ENCODE measurements around the gene ZNF691.
"Not testable (repeated sequence)": the region's sequence is repeated elsewhere in the genome, so short reads cannot be mapped to it uniquely, and the experiment has no call there.

Gene ZNF691

DNA sequence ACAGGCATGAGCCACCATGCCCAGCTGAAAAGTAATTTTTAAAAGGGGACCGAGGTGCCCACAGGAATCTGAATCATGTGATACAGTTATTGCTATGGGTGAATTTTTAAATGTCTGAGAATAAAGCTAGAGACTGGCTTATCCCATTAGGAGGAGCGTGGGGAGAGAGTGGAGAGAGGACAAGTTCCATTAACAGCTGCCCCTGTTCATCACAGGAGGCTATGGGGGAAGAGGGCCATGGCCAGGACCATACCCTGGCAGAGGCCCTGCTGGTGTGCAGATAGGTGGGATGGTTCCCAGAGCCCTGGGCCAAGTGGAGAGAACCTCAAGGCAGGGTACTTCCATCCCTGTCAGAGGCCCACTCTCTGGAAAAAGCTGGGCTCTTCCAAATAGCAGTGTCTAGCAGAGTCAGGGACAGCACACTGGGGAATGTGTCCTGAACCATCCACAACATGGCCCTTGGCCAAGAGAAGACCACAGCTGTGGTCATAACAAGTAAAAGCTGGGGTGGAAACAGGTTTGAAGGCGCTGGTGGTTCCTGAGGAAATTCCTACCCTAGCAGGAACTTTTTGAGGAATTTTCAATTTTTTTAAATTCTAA lies 13.7 kb upstream of the ZNF691 start:
- DNase-seq (ENCODE audit: low spot score), result no peak

DNA sequence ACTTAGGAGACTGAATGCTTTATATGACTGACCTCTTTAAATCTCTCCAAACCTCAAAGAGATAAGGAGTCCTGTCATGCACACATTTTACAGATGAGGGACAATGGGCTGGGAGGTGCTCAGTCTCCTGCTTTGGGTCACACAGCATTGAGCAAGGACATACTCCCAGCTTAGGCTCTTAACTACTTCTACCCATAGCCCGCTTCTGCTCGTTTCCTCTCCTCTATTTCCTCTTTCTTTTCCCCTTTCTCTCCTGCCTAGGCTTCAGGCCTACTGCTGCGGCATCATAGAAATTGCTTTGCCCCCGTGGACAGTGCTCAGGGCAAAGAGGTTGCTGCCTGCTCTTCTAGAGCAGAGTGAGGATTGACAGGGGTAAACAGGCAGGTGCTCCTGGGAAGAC lies 12.4 kb upstream of the ZNF691 start:
- no peak for DNase-seq (ENCODE audit: low spot score)

DNA sequence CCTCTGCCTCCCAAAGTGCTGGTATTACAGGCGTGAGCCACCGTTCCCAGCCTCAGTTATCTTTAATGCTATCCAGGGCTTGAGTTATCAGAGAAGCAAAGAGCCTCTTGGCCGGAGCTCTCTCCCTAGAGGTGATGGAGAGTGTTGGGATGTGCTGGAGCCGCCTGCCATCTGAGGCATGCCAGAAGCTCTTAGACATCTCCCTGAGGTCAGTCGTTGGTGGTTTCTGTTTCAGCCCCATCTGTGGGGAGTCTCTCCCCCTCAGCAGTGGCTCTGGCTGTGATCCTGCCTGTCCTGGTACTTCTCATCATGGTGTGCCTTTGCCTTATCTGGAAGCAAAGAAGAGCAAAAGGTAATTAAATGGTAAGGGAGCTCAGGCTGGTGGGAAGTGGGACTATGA lies 11.6 kb upstream of the ZNF691 start:
- DNase-seq (ENCODE audit: low spot score), result no peak

- DNase-seq (ENCODE audit: low spot score), result no peak
These were observed 11.0 kb upstream of the ZNF691 start for GRCh38 chr1:42835422-42835821.

GRCh38 chr1:42837709-42838108 lies 8.7 kb upstream of the ZNF691 start:
- no peak for DNase-seq (ENCODE audit: low spot score)

DNA sequence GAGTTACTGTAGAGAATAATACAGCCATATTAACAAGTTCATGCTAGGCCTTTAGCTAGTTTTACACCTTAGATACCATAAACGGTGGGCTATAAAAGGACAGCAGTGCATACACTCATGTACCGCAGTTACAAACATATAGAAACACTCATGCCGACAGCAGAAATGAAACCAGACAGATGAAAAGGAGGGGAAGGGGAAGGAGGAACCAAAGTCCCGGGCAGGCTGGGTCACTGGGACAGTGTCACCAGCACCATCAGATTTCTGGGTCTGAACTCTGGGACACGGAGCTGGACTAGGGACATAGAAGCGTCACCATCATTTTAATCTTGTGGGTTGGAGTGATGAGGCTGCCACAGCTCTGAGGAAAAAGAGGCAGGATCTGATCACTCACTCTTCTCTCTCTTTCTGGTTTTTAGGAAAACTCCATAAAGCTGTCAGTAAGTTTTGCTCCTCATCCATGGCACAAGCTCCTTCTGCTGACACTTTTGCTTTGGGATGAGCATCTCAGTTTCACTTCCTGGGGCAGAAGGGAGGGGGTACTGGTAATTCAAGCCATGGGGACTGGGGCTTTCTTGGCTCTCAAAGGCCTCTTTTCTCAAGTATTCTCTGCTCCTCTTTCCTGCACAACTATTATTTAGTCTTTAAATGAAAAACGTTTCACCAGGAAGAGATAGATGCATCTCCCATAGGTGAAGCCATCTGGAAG lies 7.8 kb upstream of the ZNF691 start:
- DNase-seq (ENCODE audit: low spot score), result no peak

- DNase-seq (ENCODE audit: low spot score), result no peak
These were observed 5.4 kb upstream of the ZNF691 start for GRCh38 chr1:42841010-42841409.

- DNase-seq (ENCODE audit: low spot score), result no peak
These were observed 4.8 kb upstream of the ZNF691 start for GRCh38 chr1:42841440-42842147.

DNA sequence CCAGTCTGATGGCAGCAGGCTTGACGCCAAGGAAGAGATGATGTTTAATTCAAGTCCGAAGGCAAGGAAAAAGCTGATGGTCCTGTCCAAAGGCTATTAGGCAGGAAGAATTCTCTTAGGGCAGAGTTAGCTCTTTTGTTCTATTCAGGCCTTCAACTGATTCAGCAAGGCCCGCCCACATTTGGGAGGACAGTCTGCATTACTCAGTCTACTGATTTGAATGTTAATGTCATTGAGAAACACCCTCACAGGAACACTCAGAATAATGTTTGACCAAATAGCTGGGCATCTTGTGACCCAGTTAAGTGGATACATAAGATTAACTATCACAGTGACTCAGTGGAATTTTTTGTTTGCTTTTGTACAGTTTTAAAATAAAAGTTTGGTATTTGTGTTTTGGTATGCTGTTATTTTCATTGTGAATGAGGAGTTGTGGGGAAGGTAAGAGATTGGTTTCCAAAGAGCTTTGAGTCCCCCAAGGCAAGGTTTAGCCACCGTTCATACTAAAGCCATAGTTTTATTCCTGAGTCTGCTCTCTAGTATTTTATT lies 1.7 kb upstream of the ZNF691 start:
- no peak for DNase-seq (ENCODE audit: low spot score)

GRCh38 chr1:42845193-42845592 lies 1.2 kb upstream of the ZNF691 start:
- DNase-seq (ENCODE audit: low spot score), result no peak

DNA sequence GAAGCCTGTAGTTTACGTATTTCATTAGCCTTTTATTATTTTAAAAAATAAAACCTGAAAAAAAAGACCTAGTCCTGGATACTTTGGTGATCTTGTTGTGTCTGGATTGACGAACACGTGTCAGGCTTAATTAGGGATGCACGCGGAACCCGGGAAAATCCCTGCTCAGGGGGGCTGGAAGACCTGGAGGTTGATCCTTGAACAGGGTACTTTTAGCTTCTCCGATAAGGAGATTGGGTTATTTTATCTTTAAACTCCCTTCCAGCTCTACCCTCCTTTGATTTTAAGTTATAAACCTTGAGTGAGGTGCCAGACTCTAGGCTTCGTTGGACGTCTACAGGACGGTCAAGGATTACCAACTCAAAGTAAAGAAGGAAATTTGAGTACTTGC lies 552 bp upstream of the ZNF691 start:
- DNase-seq (ENCODE audit: low spot score), result no peak

DNA sequence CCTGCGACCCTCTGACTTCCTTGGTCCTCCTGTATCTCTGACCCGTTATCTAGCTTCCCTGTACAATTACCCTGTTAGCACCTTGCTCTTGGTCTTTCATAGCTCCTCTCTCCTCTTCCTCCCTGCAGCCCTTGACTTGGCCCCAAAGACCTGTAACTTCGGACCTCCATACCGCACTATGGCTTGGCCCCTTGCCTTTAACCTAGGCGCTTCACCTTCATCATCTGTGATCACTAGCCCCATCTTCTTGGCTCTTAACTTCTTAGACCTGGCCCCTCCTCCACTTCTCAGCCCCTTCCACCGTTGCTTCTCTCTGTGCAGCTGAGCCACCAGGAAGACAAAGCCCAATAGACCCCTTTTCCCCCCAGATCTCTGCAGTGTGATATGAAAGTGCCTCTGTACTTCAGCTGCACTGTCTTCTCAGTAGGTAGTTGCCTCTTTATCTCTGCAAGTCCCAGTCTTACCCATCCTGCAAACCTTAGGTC lies 740 bp downstream of the ZNF691 start:
- no peak for DNase-seq (ENCODE audit: low spot score)

DNA sequence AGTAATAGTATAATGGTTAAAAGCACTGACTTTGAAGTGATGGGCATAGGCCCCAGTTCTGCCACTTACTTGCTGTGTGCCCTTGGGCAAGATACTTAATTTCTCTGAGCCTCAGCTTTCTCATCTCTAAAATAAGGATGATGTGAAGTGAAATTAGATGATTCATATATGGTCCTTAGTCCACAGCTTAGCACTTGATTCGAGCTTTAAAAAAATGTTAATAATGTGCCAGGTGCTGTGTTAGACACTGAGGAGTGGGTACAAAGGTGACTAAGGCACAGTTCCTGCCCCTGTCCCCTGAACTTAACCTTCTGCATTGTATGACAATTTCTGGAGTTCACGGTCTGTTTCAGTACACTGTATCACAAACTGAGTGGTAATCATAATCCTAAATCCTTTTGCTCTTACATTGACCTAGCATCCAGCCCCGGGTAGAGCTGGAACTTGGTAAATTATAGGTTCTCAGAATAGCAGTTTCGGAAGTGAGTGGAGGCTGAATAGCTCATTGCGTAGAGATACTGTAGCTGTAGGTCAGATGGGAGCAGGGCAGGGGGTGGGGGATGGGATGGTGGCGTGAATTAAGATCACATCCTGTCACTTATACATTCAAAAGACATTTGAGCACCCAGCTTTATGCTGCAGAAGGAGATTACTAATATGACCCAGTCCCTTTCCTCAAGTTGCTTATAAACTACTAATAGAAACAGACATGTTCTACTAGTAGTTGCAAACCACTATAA lies 1.5 kb downstream of the ZNF691 start:
- DNase-seq (ENCODE audit: low spot score), result no peak

DNA sequence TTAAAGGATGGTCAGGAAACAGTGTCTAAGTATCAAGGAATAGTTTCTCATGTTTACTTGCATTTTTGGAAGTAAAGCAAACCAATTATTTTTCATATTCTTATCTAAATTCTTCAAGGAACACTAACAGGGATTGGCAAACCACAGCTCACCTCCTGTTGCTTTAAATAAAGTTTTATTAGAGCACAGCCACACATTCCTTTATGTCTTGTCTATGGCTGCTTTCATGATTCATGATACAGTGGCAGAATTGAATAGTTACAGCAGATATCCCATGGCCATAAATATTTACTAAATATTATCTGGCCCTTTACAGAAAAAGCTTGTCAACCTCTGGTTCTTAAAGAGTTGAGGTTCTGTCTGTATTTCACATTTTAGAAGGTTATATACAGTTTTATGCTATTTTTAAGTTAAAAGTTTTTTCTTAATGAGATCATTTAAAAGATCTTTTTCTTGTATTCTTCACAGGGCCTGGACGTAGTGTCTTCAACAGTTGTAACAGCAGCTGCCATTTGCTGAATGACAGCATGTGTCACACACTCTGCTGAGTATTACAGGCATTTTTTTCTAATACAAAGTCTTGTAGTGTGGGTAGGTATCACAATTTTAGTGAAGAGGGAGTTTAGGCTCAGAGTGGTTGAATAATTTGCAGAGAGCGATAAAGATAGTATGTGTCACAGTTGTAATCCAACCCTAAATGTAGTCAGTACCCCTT lies 2.6 kb downstream of the ZNF691 start:
- DNase-seq (ENCODE audit: low spot score), result no peak

DNA sequence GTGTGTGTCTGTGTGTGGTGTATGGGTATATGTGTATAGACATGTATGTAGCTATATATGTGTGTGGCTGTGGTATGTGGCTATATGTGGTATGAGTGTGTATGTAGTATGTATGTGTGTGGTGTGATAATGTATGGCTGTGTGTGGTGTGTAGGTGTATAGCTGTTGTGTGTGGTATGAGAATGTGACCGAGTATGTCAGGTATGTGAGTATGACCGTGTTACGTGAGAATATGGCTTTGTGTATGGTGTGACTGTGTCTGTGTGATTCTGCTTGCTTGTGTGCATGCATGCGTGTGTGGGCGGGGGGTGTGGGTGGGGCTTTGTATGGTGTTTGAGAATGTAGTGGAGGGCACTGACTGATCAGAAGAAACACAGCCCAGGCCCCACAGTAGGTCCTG lies 3.5 kb downstream of the ZNF691 start:
- no peak for DNase-seq (ENCODE audit: low spot score)

- no peak for DNase-seq (ENCODE audit: low spot score)
These were observed 5.0 kb downstream of the ZNF691 start for GRCh38 chr1:42851420-42851819.

DNA sequence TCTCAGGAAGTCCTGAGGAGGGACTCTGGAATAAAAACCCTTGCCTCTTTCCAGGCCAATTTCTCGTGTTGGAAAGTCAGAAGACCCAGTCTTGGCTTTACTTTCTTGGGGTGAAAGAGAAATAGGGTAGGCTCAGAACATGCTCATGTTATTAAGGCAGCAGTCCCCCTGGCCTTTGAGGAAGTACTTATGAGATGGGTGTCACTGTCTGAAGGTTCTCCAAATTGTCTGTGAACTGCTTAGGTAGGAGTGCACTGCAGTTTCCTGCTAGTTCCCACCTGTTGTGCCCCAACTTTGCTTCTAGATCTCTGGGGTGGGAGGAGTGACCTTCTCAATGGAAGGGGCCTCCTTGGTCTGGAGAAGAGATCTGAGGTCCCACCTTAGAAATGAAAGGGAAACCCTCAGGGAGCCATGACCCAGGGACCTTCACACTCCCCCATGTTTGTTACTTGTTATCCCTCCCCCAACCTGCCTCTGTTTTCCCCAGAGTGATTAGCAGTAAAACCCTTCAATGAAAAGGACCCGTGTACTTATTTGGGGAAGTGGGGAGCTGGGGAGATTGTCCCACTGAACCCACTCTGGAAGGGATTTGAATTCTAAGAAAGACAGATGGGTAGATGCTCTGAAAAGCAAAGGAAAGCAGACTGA lies 5.7 kb downstream of the ZNF691 start:
- DNase-seq (ENCODE audit: low spot score), result no peak

- no peak for DNase-seq (ENCODE audit: low spot score)
These were observed 6.2 kb downstream of the ZNF691 start for GRCh38 chr1:42852608-42852980.

GRCh38 chr1:42853116-42853884 lies 6.9 kb downstream of the ZNF691 start:
- peak; percentile 61 for DNase-seq (ENCODE audit: low spot score)

DNA sequence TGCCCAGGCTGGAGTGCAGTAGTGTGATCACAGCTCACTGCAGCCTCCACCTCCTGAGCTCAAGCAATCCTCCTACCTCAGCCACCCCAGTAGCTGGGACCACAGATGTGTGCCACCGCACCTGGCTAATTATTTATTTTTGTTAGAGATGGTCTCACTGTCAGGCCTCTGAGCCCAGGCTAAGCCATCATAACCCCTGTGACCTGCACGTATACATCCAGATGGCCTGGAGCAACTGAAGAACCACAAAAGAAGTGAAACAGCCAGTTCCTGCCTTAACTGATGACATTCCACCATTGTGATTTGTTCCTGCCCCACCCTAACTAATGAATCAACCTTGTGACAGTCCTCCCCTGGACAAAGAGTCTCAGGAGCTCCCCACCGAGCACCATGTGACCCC lies 10.1 kb downstream of the ZNF691 start:
- not testable (repeated sequence) for DNase-seq (ENCODE audit: low spot score)
